ENCODE data around the gene ATF2. TPM values are rescaled to one million over a fixed set of nuclear protein-coding genes. Genes with fewer than 3 reads are reported as not detected.

The ATF2 gene
- total and polyA plus RNA-seq, 2 of the 13 experiments (the other 11 are each of a cell fraction or from before 2014, with no cell fraction given) = 91.6 to 95.1 TPM

- TF ChIP-seq MIXL1 (CRISPR knock-in tag; IDR thresholded peaks at IDR 0.05) (no peak), BCL3 (CRISPR knock-in tag; IDR thresholded peaks at IDR 0.05) (no peak), NFYC (CRISPR knock-in tag; IDR thresholded peaks at IDR 0.05) (no peak; the same call in 1 of the 2 replicates), CBX5 (CRISPR knock-in tag; IDR thresholded peaks at IDR 0.05; ENCODE audit: borderline replicate concordance) (no peak), SRY (CRISPR knock-in tag; IDR thresholded peaks at IDR 0.05) (no peak), SNRNP70 (IDR thresholded peaks at IDR 0.05; ENCODE audit: low read depth, low read length) (no peak), ZFP91 (CRISPR knock-in tag; IDR thresholded peaks at IDR 0.05; ENCODE audit: borderline replicate concordance) (no peak), ZBTB34 (CRISPR knock-in tag; IDR thresholded peaks at IDR 0.05) (no peak), NCOR1 (IDR thresholded peaks at IDR 0.05; ENCODE audit: borderline replicate concordance, low read length) (0 out of 2 replicates have a peak, but pooled peaks have one; percentile 55), ATF3 (CRISPR knock-in tag; IDR thresholded peaks at IDR 0.05) (no peak), HNRNPUL1 (IDR thresholded peaks at IDR 0.05; ENCODE audit: low read depth, low read length) (no peak), SOX6 (IDR thresholded peaks at IDR 0.05) (no peak), SOX6 (CRISPR knock-in tag; IDR thresholded peaks at IDR 0.05) (no peak), CSRNP2 (CRISPR knock-in tag; conservative IDR thresholded peaks at IDR 0.05; ENCODE audit: low read depth) (no peak), HNRNPH1 (optimal IDR thresholded peaks at IDR 0.05; ENCODE audit: low read depth, low read length) (no peak), TRAFD1 (CRISPR knock-in tag; IDR thresholded peaks at IDR 0.05; ENCODE audit: borderline replicate concordance) (no peak), THYN1 (CRISPR knock-in tag; IDR thresholded peaks at IDR 0.05; ENCODE audit: borderline replicate concordance, low read depth) (0 out of 2 replicates have a peak, but pooled peaks have one; percentile 94), ZNF441 (CRISPR knock-in tag; IDR thresholded peaks at IDR 0.05; ENCODE audit: borderline replicate concordance) (no peak), KDM5B (CRISPR knock-in tag; IDR thresholded peaks at IDR 0.05; ENCODE audit: borderline replicate concordance) (no peak), ZNF841 (CRISPR knock-in tag; IDR thresholded peaks at IDR 0.05; ENCODE audit: borderline replicate concordance) (no peak), RBAK (CRISPR knock-in tag; IDR thresholded peaks at IDR 0.05) (no peak), NFE2L1 (CRISPR knock-in tag; IDR thresholded peaks at IDR 0.05; ENCODE audit: borderline replicate concordance) (no peak), KMT2A (CRISPR knock-in tag; IDR thresholded peaks at IDR 0.05) (no peak; the same call in 1 of the 2 replicates)
These were observed 13.9 kb upstream of the ATF2 start (continued) for GRCh38 chr2:175181877-175182308.

Data from HepG2 (cell line).